GM19328 (cell line): ENCODE data around the gene ZNF85.
"Not testable (repeated sequence)": the region's sequence is repeated elsewhere in the genome, so short reads cannot be mapped to it uniquely, and the experiment has no call there.

ENCODE experiments used
- ATAC-seq: cut with Tn5 transposase; IDR thresholded peaks from one replicate; pipeline ENCODE4 v1.9.1; 2021; ENCODE audit warnings: mild to moderate bottlenecking, moderate library complexity; ENCODE audit not compliant: unreplicated experiment

Gene ZNF85

GRCh38 chr19:20923077-20923871, at the start of gene ZNF85:
TSS of gene ZNF85 (plus strand) at chr19:20923251. CDS start at chr19:20923401, 150 bp downstream.
- peak; percentile 98 for ATAC-seq

DNA sequence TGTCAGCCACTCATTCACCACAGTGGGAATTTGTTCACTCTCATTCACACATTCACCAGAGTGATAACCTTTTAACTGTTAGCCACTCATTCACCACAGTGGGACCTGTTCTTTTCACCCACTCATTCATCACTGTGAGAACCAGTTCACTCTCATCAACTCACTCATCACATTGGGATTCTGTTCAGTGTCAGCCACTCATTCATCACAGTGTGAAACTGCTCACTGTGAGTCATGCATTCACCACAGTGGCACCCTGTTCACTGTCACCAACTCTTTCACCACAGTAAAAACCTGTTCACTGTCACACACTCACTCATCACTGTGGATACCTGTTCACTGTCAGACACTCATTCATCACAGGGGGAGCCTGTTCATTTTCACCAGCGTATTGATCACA, 43.5 kb upstream of the ZNF85 start:
- no peak for ATAC-seq

DNA sequence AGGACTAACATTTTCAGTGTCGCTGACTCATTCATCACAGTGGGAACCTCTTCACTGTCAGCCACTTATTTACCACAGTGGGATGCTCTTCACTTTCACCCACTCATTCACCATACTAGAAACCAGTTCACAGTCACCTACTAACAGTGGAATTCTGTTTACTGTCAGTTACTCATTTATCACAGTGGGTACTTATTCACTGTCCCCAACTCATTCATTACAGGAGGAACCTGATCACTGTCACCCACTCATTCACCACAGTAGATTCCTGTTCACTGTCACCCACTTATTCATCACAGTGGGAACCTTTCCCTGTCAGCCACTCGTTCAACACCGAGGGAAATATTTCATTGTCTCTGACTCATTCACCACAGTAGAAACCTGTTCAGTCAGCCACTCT, 10.1 kb upstream of the ZNF85 start:
- no peak for ATAC-seq

GRCh38 chr19:20925481-20925880, 2.4 kb downstream of the ZNF85 start:
- no peak for ATAC-seq

DNA sequence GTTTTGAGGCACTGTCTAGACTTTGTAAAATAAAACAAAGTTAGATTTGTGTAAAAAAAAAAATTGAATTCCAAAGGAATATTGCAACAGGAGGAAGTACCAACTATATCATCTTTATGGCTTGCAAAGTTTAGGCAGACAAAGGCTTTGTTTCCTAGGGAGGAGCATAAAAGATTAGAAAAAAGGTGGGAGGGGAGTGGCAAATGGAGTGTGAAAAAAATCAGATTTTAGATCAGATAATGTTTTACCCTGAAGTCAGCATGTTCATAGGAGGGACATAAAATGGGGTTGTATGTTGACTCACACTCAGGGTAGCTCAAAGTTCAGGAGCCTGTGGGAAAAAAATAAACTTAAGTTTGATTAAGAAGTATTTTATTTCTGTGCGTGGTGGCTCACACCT, 3.7 kb downstream of the ZNF85 start:
- ATAC-seq = no peak

- no peak for ATAC-seq
Observed at GRCh38 chr19:20928371-20928770, 5.3 kb downstream of the ZNF85 start.

DNA sequence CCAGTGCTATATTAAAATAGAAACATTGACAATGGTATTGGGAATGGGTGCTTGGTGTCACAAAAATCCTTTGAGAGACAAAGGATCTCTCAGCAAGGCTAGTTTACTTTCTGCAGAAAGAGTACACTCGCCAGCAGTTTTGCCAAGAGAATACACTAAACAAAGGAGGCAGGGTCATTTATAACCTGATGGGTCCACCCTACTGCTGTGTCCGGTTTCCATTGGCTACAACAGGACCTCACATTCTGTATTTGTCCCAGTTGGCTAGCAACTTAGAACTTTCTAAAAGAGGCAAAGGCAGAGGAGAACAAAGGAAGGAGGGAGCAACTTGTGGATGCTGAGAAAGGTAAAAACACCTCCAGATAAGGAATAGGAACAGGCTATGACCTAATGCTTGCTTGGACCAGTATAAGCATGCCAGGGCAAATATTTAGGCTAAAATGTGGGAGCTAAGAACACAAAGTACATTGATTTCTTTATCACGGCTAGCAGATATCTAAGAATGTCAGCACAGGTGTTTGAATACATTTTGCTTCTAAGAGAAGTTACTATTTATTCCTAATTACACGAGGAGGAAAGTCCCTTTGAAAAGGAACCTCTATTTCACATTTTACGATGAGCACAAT, 13.4 kb downstream of the ZNF85 start:
- not testable (repeated sequence) for ATAC-seq

- ATAC-seq = not testable (repeated sequence)
Observed at GRCh38 chr19:20952561-20953095, 29.6 kb downstream of the ZNF85 start.

GRCh38 chr19:20964798-20965197, 41.7 kb downstream of the ZNF85 start:
- no peak for ATAC-seq

GRCh38 chr19:20968092-20968491, 45.0 kb downstream of the ZNF85 start:
- no peak for ATAC-seq

DNA sequence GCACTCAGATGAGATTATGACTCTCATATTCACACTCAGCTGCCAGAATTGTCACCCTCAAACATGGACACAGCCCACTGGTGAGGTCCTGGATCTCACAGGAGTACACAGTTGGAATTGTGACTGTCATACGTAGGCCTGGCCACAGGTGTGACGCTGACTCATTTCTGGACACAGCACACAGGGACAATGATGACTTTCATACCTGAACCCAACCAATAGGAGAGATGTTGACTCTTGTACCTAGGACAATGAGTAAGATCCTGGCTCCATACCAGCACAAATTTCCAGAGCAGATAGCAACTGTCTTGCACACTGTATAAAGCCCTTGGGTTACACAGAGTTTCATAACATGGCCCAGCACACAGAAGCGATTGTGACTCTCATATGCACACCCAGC, 46.4 kb downstream of the ZNF85 start:
- ATAC-seq = no peak

DNA sequence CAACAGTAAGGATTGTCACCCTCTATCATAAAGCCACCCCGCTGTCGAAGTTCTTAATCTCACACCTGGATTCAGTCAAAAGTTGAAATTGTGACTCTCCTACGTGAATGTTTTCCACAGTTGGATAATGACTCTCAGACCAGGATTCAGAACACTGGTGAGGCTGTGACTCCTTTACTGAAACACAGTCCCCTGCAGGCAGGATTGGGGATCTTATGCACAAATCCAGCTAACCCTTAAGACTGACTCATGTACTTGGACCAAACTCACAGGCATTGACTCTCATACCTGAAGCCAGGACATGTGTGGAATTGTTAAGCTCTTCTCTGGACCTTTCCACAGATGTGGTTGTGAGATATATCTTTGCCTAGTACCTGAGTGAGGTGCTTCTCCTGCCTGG, 46.8 kb downstream of the ZNF85 start:
- no peak for ATAC-seq

DNA sequence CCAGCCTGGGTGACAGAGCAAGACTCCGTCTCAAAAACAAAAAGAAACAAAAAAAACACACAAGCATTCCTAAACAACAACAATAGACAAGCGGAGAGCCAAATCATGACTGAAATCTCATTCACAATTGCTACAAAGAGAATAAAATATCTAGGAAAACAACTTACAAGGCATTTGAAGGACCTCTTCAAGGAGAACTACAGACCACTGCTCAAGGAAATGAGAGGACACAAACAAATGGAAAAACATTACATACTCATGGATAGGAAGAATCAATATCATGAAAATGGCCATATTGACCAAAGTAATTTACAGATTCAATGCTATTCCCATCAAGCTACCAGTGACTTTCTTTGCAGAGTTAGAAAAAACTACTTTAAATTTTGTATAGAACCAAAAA, 69.7 kb downstream of the ZNF85 start:
- ATAC-seq = not testable (repeated sequence)

GRCh38 chr19:20999731-21000352, 76.8 kb downstream of the ZNF85 start:
- ATAC-seq = peak; percentile 97
